D721Med (cell line): Measurements from ENCODE around the gene SYT14.
A peak's percentile ranks its signal among the peaks of the same experiment; 100 is the strongest.

Experiments used
- DNase-seq: peaks from one replicate; pipeline ENCODE4 v3.0.0; 2011; ENCODE audit warnings: low spot score; ENCODE audit not compliant: insufficient read length
- FAIRE-seq: peaks from 2 replicates; lab custom pipeline; 2011; peaks lifted over from hg19 to GRCh38; lab: Jason Lieb, UNC
- CTCF ChIP-seq: IDR thresholded peaks from 2 replicates; pipeline ENCODE4 v1.5.1; 2012; ENCODE audit warnings: mild to moderate bottlenecking, control low read depth; ENCODE audit not compliant: insufficient read depth; ENCODE audit errors: missing control alignments

Gene SYT14

GRCh38 chr1:210125143-210125542 lies 187.1 kb downstream of the SYT14 start:
- FAIRE-seq, result peak; percentile 25
- TF ChIP-seq CTCF, result no peak
- DNase-seq, result no peak

- DNase-seq, result no peak
- FAIRE-seq, result no peak
- TF ChIP-seq CTCF, result no peak
Measured at GRCh38 chr1:210129092-210129491, 191.1 kb downstream of the SYT14 start.

GRCh38 chr1:210129759-210130158 lies 191.7 kb downstream of the SYT14 start:
- FAIRE-seq (no peak), DNase-seq (no peak)
- TF ChIP-seq CTCF, result no peak

GRCh38 chr1:210132582-210132981 lies 194.6 kb downstream of the SYT14 start:
- peak; percentile 66 for FAIRE-seq
- no peak for DNase-seq
- no peak for TF ChIP-seq CTCF

GRCh38 chr1:210143465-210144062 lies 205.5 kb downstream of the SYT14 start:
- no peak for DNase-seq
- FAIRE-seq, result peak; percentile 94

GRCh38 chr1:210144736-210145135 lies 206.7 kb downstream of the SYT14 start:
- no peak for TF ChIP-seq CTCF
- DNase-seq (no peak), FAIRE-seq (no peak)

More at GRCh38 chr1:210143465-210144062, 205.5 kb downstream of the SYT14 start:
- TF ChIP-seq CTCF, result peak; percentile 92

- FAIRE-seq, result no peak
- DNase-seq, result no peak
- no peak for TF ChIP-seq CTCF
Measured at GRCh38 chr1:210151052-210151672, 213.1 kb downstream of the SYT14 start.
